ENCODE measurements around the gene KCNG2. TPM values are rescaled to one million over a fixed set of nuclear protein-coding genes. Genes with fewer than 3 reads are reported as not detected.

Gene KCNG2
- total RNA-seq, 2 experiments from 2014 or later, result not detected

- Histone ChIP-seq H3K4me3 (ENCODE audit: low read depth, low read length, poor library complexity, severe bottlenecking) (no peak overlapping the region), H3K9me3 (ENCODE audit: low read length) (no peaks in the 10 kb centered on the region), H2AFZ (ENCODE audit: low read length) (no peak overlapping the region), H3K27ac (ENCODE audit: low read depth, low read length, poor library complexity, severe bottlenecking) (no peak overlapping the region), H4K20me1 (ENCODE audit: insufficient read depth, low read length) (no peaks in the 10 kb centered on the region), H3K36me3 (ENCODE audit: insufficient read depth, low read length) (no peaks in the 10 kb centered on the region), H3K4me2 (ENCODE audit: low read length) (no peak overlapping the region), H3K79me2 (ENCODE audit: insufficient read depth, low read depth, low read length) (no peaks in the 10 kb centered on the region), H3K4me1 (ENCODE audit: insufficient read depth, low read length, poor library complexity, severe bottlenecking) (no peaks in the 10 kb centered on the region), H3K9me2 (ENCODE audit: insufficient read depth, low read length) (no peaks in the 10 kb centered on the region)
- POLR2A ChIA-PET, result no interaction called here
- no peak for DNase-seq (ENCODE audit: low spot score)
- no peak for TF ChIP-seq CTCF (conservative IDR thresholded peaks at IDR 0.05; ENCODE audit: low read length)
- intact Hi-C loops (cut with micrococcal nuclease; ENCODE audit: unreplicated experiment), result loop anchor here (5.0 kb wide), 1 partner anchor 176 kb away; no protein-coding TSS in a partner anchor
- BruUV-seq (replicated peaks), result no TSS peak
- CTCF ChIA-PET (ENCODE audit: unreplicated experiment), result no interaction called here
These were observed 29.0 kb upstream of the KCNG2 start for GRCh38 chr18:79768745-79769144.

GRCh38 chr18:79769698-79770500 is 27.8 kb upstream of the KCNG2 start:
- no TSS peak for BruUV-seq (replicated peaks)
- no peak overlapping the region for H3K4me3 ChIP-seq (ENCODE audit: low read depth, low read length, poor library complexity, severe bottlenecking)
- H3K4me2 ChIP-seq (ENCODE audit: low read length), result no peak overlapping the region
- no peaks in the 10 kb centered on the region for H3K36me3 ChIP-seq (ENCODE audit: insufficient read depth, low read length)
- no peaks in the 10 kb centered on the region for H3K4me1 ChIP-seq (ENCODE audit: insufficient read depth, low read length, poor library complexity, severe bottlenecking)
- no peak overlapping the region for H2AFZ ChIP-seq (ENCODE audit: low read length)
- TF ChIP-seq CTCF (conservative IDR thresholded peaks at IDR 0.05; ENCODE audit: low read length), result no peak
- TF ChIP-seq EZH2phosphoT487 (IDR thresholded peaks at IDR 0.05; ENCODE audit: borderline replicate concordance, low read depth, low read length), result no peak
- no peaks in the 10 kb centered on the region for H3K9me2 ChIP-seq (ENCODE audit: insufficient read depth, low read length)
- POLR2A ChIA-PET, result no interaction called here
- DNase-seq (ENCODE audit: low spot score), result no peak
- intact Hi-C loops (cut with micrococcal nuclease; ENCODE audit: unreplicated experiment), result loop anchor here (5.0 kb wide), 1 partner anchor 178 kb away; no protein-coding TSS in a partner anchor
- no peaks in the 10 kb centered on the region for H3K9me3 ChIP-seq (ENCODE audit: low read length)
- H3K79me2 ChIP-seq (ENCODE audit: insufficient read depth, low read depth, low read length), result no peaks in the 10 kb centered on the region
- CTCF ChIA-PET (ENCODE audit: unreplicated experiment), result interaction anchor here (0.6 kb wide), 1 partner anchor 29 kb away, joined by 3 read pairs; no protein-coding TSS in a partner anchor
- H4K20me1 ChIP-seq (ENCODE audit: insufficient read depth, low read length), result no peaks in the 10 kb centered on the region
- no peak overlapping the region for H3K27ac ChIP-seq (ENCODE audit: low read depth, low read length, poor library complexity, severe bottlenecking)

- Histone ChIP-seq H3K4me3 (ENCODE audit: low read depth, low read length, poor library complexity, severe bottlenecking) (no peak overlapping the region), H3K79me2 (ENCODE audit: insufficient read depth, low read depth, low read length) (no peaks in the 10 kb centered on the region), H3K4me1 (ENCODE audit: insufficient read depth, low read length, poor library complexity, severe bottlenecking) (no peaks in the 10 kb centered on the region), H3K9me3 (ENCODE audit: low read length) (no peaks in the 10 kb centered on the region), H3K36me3 (ENCODE audit: insufficient read depth, low read length) (no peaks in the 10 kb centered on the region), H2AFZ (ENCODE audit: low read length) (no peak overlapping the region), H3K4me2 (ENCODE audit: low read length) (no peak overlapping the region), H3K9me2 (ENCODE audit: insufficient read depth, low read length) (no peaks in the 10 kb centered on the region), H3K27ac (ENCODE audit: low read depth, low read length, poor library complexity, severe bottlenecking) (no peak overlapping the region), H4K20me1 (ENCODE audit: insufficient read depth, low read length) (no peaks in the 10 kb centered on the region)
- CTCF ChIA-PET (ENCODE audit: unreplicated experiment), result interaction anchor here (0.6 kb wide), 1 partner anchor 28 kb away, joined by 3 read pairs; no protein-coding TSS in a partner anchor
- DNase-seq (ENCODE audit: low spot score), result no peak
- intact Hi-C loops (cut with micrococcal nuclease; ENCODE audit: unreplicated experiment), result no loop called here
- POLR2A ChIA-PET, result no interaction called here
- no peak for TF ChIP-seq CTCF (conservative IDR thresholded peaks at IDR 0.05; ENCODE audit: low read length)
- no peak for TF ChIP-seq EZH2phosphoT487 (IDR thresholded peaks at IDR 0.05; ENCODE audit: borderline replicate concordance, low read depth, low read length)
- no TSS peak for BruUV-seq (replicated peaks)
These were observed 27.3 kb upstream of the KCNG2 start for GRCh38 chr18:79770501-79770815.

Measured in OCI-LY7 (cell line).